NCI-H748 (cell line): ENCODE data around the gene PCCA.
A peak's percentile ranks its signal among the peaks of the same experiment; 100 is the strongest.
"Not testable (repeated sequence)": the region's sequence is repeated elsewhere in the genome, so short reads cannot be mapped to it uniquely, and the experiment has no call there.

Experiments
- DNase-seq: peaks from one replicate; lab custom pipeline; 2025; ENCODE audit not compliant: unreplicated experiment; lab: John Stamatoyannopoulos, UW

PCCA gene

GRCh38 chr13:100565286-100565685 lies 476.4 kb downstream of the PCCA start:
- DNase-seq = no peak

DNA sequence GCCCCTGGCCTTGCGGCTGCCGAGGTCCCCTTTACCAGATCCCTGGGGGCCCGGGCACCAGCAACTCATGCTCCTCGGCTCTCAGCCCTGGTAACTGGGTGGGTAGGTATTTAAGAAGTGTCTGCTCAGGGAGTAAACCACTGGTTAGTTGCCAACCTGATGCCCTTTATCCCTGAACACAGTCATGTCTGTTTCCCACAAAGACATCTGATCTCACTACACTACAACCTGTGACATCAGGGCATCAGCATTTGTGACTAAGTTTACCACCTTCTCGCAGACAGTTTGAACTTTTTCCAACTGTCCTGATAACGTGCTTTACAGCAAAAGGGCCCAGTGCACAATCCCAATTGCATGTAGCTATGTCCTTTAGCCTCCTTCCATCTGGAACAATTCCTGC lies 477.6 kb downstream of the PCCA start:
- DNase-seq = no peak

DNA sequence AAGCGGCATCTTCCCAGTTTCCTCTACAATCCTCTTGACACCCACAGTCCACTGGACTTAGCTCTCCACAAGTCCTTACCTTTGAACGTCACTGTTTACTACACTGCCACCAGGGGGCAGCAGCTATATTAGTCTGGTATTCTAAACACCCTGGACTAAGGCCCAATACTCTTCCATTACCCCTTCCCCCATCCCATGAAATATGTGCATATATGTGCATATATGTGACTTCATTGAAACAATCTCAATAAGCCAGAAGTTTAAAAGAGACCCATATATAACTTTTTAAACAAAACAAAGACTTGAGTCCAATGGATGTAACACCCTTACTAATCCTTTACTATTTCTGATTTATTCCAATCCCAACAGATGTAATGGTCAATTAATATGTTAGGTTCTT lies 484.2 kb downstream of the PCCA start:
- DNase-seq = peak; percentile 85

- not testable (repeated sequence) for DNase-seq
Measured at GRCh38 chr13:100577239-100577638, 488.3 kb downstream of the PCCA start.
